ENCODE data around the gene NOD1.

GRCh38 chr7:30379131-30379530, 99.5 kb downstream of the NOD1 start:
- TF ChIP-seq CTCF (IDR thresholded peaks at IDR 0.05) (no peak), POLR2A (IDR thresholded peaks at IDR 0.05) (no peak)
